Measurements from ENCODE around the gene RPL29. TPM values are rescaled to one million over a fixed set of nuclear protein-coding genes. Genes with fewer than 3 reads are reported as not detected.

RPL29 gene
- total and polyA plus RNA-seq, 2 of the 13 experiments (the other 11 are each of a cell fraction or from before 2014, with no cell fraction given): 1,348 to 2,263 TPM

- TF ChIP-seq GMEB1 (CRISPR knock-in tag; IDR thresholded peaks at IDR 0.05; ENCODE audit: borderline replicate concordance) (peak; percentile 13; the same call in 1 of the 2 replicates), ZBTB14 (CRISPR knock-in tag; IDR thresholded peaks at IDR 0.05) (peak; percentile 63; the same call in 1 of the 2 replicates), SNAPC4 (CRISPR knock-in tag; IDR thresholded peaks at IDR 0.05) (no peak), ZNF639 (CRISPR knock-in tag; conservative IDR thresholded peaks at IDR 0.05) (peak; percentile 96), ZNF510 (CRISPR knock-in tag; IDR thresholded peaks at IDR 0.05; ENCODE audit: low read depth) (no peak), NONO (IDR thresholded peaks at IDR 0.05) (no peak), NONO (CRISPR knock-in tag; conservative IDR thresholded peaks at IDR 0.05) (peak; percentile 53), CCDC6 (CRISPR knock-in tag; IDR thresholded peaks at IDR 0.05) (0 out of 2 replicates have a peak, but pooled peaks have one; percentile 38), E2F2 (CRISPR knock-in tag; IDR thresholded peaks at IDR 0.05; ENCODE audit: borderline replicate concordance) (0 out of 2 replicates have a peak, but pooled peaks have one; percentile 18), IKZF1 (IDR thresholded peaks at IDR 0.05) (no peak), TOPORS (CRISPR knock-in tag; IDR thresholded peaks at IDR 0.05) (peak; percentile 58; the same call in 1 of the 2 replicates), RORA (CRISPR knock-in tag; IDR thresholded peaks at IDR 0.05) (no peak), GATA4 (IDR thresholded peaks at IDR 0.05; ENCODE audit: borderline replicate concordance, low read depth) (no peak), AKAP8 (CRISPR knock-in tag; IDR thresholded peaks at IDR 0.05) (peak; percentile 76; the same call in 1 of the 2 replicates), ZNF839 (CRISPR knock-in tag; IDR thresholded peaks at IDR 0.05; ENCODE audit: borderline replicate concordance) (no peak), ZFY (CRISPR knock-in tag; IDR thresholded peaks at IDR 0.05) (peak; percentile 75), PRMT3 (CRISPR knock-in tag; IDR thresholded peaks at IDR 0.05; ENCODE audit: borderline replicate concordance, low read depth) (no peak), AGO2 (optimal IDR thresholded peaks at IDR 0.05; ENCODE audit: low read depth, low read length) (peak; percentile 37)
Measured at GRCh38 chr3:51974963-51975851, 20.5 kb downstream of the RPL29 start, which contains the start of gene ABHD14A (continued).

All from HepG2 (cell line).